Activated T-cell treated with anti-CD3 and anti-CD28 coated beads for 48 hours (primary cell): ENCODE data around the gene BPIFB6.

ENCODE experiments used
- DNase-seq: peaks from one replicate; pipeline ENCODE4 v3.0.0-alpha.2; 2020; ENCODE audit warnings: low read depth

BPIFB6 gene

DNA sequence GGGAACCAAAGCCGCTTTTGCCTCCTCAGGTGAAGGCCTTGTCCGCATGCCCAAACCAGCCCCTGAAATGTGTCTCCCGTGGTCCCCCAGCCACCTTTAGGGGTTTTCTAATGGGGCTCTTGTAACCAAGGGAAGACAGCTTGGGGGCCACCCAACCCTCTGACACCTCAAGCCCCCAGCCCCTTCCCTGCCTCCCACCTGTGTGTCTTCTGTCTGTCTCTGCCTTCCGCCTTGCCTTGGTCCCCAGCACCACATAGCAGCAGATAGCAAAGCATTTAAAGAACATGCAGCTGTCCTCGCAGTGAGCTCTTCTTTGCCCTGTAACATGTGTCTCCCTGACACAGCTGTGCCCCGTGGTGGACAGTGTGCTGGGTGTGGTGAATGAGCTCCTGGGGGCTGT lies 31.8 kb downstream of the BPIFB6 start:
- DNase-seq, result no peak

DNA sequence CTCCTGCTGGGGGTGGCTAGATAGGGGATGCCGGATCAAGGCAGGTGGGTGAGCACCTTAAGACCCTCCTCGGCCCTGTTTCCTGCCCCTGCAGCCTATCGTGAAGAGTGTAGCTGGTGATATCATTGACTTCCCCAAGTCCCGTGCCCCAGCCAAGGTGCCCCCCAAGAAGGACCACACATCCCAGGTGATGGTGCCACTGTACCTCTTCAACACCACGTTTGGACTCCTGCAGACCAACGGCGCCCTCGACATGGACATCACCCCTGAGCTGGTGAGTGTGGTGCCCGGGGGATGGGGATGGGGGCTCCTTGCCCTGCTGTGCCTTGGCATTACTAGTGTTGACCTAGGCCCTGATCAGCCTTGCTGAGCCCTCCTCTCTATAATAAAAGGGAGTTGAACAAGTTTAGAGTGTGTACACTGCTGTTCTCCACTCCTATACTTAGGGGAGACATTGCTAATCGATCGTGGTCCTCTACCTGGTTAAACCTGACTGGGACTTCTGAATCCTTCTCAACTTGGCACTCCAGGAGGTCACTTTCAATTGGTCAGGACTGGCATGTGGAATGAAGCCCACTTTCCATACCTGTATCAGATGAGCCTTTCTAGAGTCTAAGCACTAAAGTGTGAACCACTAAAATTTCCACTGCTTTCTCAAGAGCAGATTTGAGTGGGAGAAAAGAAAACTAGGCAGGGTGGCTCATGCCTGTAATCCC lies 33.3 kb downstream of the BPIFB6 start:
- no peak for DNase-seq

DNA sequence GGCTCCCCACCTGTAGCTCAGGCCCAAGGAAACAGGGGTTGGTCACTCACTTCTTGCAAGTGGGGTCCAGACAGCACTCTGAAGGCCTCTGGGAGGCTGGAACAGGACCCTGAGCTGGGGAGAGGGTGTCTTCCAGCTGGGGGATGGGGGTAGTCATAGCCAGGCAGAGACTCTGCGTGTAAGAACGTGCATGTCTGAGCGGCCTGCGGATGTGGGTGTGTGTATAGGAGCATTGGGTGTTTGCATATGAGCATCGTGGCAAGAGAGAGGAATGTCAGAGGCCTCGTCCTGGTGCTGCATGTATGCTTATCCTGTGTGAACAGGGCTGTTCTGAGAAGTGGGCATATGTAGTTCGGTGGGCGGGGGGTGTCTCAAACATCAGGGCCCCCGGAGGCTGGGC lies 34.3 kb downstream of the BPIFB6 start:
- no peak for DNase-seq

DNA sequence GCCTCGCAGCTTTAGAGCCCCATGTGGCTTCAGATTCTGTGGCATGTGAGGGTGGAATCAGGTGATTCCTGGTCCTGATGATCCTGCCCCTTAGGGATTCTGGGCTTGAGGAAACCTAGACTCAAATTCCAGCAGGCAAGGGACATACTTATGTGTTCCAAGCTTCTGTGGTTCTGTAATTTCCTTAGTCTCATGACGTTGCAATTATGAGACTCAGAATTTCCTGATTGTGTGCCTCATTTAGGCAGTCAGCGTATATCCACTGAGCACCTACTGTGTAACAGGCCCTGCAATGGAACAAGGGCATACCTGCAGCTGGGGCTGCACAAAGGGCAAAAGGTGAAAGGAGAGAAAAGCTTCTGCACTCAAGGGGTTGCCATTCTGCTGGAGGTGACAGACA lies 36.4 kb downstream of the BPIFB6 start:
- DNase-seq, result no peak

DNA sequence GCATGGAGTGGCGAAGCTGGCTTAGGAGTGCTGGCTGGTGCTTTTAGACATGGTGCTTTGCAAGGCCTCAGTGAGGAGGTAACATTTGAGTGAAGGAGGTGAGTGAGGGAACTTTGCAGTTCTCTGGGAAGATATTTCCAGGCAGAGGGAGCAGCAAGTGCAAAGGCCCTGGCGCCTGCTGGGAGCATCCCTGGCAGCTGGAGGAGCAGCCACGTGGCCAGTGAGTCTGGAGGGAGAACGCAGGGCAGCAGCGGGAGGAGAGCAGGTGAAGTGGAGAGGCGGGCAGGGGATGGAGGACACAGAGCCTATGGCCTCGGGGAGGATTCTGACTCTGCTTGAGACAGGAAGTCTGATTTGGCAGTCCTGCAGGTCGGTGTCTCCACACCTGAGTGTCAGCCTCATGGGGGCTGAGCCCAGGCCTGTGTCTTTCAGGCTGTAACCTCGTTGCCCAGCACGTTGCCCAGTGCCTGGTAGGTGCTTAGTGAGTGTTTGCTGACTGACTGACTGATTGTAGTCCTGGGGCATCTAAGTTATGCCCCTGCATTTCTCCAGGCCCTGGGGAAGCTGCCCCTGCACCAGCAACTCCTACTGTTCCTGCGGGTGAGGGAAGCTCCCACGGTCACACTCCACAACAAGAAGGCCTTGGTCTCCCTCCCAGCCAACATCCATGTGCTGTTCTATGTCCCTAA lies 36.9 kb downstream of the BPIFB6 start:
- no peak for DNase-seq

DNA sequence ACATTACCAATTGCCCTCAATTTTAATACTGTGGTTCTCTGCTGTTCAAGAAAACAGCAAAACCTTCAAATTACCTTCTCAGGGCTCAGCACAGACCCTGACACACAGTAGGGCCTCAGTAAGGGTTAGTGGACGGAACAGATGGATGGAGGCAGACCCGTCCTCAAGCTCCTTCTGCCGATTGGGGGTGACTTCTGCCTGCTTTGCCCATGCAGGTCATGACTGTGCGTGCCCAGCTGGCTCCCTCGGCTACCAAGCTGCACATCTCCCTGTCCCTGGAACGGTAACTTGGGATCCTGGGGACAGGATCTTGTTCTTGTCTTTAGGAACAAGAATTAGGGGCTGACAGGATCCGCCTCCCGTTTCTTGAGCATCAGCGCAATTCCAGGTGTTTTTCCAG lies 38.2 kb downstream of the BPIFB6 start:
- DNase-seq, result no peak

DNA sequence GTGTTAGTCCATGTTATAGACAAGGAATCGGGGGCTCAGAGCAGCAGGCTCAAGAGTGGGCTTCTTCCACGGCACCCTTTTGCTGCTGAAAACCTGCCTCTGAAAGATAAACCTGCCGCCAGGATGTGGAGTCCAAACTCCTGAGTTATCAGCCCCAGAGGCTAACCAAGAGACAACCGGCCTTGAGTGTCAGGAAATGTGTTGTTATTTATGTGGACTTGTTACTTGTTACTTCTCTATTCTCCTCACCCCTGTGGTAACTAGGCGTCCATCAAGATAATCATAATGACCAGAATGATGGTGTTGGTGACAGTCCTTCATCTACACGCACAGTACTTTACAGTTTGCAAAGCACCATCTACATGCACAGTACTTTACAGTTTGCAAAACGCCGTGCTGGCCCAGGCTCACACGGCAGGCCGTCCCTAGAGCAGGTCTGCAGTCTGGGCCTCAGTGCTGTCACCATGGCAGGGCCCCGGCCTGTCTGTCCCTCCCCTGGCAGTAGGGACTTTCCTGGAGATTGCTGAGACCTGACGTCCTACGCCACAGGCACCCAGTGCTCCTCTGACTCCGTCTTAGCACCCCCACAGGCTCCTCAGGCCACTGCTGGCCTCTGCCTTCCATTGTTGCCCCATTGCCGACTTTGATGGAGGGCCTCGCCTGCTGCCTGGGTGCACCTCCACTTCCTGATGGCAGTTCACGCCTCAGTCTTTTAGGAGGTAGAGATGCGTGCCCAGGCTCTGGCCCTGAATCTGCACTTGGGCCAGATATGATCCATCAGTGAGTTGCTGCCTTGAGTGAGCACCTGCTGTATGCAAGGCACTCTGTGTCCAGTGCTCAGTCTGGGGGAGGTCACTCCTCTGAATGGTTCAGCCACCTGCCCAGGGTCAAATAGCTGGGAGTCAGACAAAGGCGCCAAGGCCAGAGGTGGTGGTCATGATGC lies 38.9 kb downstream of the BPIFB6 start:
- DNase-seq, result no peak

DNA sequence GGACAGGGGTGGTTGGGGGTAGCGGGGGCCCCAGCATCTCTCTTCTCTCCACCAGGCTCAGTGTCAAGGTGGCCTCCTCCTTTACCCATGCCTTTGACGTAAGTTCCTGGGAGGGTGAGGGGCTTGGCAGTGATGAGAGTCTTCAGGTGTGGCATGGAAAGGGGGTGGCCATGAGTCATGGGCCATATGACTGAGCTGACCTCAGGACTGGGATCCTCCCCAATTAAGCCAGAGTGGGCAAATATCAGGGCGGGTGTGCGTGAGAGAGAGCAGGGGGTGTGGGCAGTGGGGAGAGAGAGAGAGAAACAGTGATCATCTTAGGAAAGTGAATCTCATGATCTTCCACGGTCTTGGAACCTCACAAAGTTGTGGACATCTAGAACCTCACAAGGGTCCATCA lies 39.8 kb downstream of the BPIFB6 start:
- DNase-seq, result no peak

DNA sequence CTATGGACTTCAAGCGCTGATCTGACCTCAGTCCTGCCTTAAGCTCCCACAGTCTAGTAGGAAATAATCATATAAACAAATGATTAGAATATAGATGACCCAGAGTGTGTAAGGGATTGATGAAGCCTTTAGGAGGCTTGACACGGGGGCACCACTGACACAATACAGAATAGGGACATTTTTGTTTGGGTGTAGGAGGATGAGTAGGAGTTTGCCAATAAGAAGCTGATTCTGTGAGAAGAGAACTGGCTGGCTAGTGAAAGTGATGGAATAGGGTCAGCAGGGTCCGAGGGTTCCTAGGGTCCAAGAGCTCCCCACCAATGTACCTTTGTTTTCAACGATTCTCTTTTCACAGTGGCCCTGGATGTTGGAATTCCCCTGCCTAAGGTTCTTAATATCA lies 40.9 kb downstream of the BPIFB6 start:
- DNase-seq, result no peak

DNA sequence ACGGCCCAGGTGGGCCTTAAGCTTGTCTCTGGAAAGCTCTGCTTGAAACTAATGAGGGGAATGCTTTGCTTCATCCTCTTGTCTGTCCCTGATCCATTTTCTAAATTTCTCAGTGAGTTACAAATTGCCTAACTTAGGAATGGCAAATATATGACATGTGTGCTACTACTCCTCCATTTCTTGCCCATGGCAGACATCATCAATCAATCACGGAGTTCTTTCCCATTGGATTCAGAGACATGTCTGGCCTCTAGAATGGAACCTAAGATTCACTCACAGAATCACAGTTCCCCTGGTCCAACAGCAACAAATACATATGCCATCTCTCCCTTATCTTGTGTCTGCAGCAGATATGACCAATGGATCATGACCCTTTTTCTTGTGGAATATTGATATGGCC lies 41.4 kb downstream of the BPIFB6 start:
- no peak for DNase-seq

DNA sequence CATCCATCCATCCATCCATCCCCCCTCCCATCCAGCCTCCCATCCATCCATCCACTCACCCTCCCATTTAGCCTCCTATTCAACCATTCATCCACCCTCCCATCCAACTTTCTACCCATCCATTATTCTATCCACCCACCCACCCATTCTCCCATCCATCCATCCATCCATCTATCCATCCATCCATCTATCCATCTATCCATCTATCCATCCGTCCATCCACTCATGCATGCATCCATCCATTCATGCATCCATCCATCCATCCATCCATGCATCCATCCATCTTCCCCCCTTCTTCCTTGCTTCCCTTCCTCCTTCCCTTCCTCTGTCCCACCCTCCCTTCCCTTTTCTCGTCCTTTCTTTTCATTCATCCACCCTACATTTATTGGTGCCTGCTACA lies 43.2 kb downstream of the BPIFB6 start:
- no peak for DNase-seq

DNA sequence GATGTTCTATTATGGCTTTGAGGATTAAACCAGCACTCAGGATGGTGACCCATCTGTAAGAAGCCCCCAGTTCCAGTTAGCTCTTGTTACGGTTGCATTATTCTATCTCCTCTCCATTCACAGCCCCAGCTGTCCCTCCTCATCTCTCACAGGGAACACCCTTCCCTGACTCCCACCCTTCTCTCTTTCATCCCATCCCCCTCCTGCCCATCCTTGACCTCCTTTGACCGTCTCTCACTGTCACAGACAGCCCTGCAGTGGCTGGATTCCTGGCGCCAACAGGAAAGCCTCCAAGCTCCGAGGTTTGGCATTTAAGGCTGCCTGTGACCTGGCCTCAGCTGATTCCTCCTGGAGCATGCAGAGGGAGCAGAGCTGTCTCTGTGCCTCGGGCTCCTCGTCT lies 43.8 kb downstream of the BPIFB6 start:
- DNase-seq, result no peak

DNA sequence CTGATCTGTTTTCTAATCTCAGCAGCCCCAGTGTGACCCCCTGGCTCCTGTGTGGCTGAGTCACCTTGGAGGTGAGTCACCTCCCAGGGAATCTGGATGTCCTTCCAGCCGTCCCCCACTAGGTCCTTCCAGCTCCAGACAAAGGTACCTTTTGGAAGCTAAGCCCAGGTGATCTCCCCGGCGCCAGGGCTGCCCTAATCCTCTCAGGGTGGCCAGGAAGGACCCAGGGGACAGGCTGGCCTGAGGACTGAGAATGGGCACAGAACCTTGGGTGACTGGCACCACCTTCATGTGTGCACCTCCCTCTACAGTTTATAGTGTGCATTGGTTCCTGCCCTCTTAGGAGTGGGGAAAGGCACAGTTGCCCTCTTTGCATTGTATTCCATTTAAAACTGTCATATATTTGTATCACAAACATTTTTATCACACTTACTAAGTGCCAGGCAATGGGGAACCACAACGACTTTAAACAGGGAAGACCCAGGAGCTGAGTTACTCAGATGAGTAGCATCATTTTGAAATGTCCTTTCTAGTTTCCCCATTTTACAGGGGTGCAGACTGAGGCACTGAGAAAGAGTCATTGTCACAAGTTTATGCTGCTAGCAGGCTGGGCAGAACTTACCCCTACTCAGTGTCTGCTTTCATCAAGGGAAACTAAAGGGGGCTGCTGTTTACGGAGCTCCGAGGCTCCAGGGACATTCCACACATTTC lies 45.4 kb downstream of the BPIFB6 start:
- DNase-seq, result no peak

DNA sequence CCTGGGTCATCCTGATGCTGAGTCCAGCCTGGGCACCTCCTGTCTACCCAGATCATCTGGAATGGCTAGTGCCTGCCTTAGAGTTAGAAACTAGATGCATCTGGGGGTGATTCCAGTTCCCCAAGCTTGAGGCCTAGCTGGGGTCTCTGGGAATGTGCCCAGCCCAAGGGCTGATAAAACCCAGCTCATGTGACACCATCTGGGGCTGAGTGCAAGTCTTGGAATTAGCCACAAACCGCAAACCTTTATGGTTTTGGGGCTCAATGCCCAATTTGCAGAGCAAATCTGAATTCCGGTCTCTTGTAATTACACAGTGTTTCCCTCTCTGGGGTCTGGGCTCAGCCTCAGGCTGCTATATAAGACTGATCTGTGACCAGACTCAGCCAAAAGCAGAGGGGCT lies 47.8 kb downstream of the BPIFB6 start, which contains the start of gene BPIFB4:
BPIFB4 (plus strand) TSS at position 385 of the 400 bp plus-strand sequence. CDS start 1,884 bp downstream, outside the sequence.
- DNase-seq, result no peak

DNA sequence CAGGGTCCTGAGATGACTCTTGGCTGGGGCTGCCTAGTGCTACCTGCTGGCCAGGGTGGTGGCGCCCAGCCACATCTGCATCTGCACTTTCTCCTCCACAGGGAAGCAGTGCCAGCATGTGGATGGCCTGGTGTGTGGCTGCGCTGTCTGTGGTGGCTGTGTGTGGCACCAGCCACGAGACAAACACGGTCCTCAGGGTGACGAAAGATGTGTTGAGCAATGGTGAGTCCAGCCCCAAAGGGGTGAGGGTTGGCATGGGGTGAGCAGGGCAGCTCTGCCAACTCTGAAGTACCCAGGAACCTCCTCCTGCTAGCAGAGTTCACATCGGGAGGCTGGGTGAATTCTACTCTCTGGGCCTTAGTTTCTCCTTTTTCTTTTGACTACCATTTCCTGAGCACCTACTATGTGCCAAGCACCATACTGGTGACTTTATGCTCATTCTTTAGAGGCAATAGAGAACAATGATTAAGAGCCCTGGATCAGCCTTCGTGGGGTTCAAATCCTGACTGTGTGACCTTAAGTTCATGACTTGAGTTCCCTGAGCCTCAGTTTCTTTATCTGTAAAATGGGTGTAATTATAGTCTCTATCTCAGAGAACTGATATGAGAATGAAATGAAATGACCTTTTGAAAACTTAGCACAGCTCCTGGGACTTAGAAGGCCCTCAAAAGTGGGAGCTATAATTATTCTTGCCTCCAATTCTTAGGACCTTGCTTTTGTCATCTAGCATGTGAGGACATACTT lies 50.1 kb downstream of the BPIFB6 start:
- DNase-seq, result no peak

DNA sequence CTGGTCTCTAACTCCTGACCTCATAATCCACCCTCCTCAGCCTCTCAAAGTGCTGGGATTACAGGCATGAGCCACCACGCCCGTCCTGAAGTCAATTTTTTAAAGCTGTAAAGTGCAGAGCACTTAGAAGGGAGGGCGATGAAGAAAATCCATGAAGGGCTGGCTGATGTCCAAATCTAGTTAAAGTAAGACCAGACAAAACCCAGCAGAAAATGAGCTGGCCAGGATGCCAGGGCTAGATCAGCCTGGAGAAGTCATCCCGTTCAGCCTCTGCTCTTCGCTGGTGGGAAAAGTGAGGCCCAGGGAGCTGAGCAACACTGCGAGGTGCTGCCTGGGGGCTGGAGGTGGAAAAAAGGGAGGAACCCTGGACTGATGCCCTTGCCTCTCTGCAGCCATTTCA lies 51.1 kb downstream of the BPIFB6 start:
- no peak for DNase-seq

DNA sequence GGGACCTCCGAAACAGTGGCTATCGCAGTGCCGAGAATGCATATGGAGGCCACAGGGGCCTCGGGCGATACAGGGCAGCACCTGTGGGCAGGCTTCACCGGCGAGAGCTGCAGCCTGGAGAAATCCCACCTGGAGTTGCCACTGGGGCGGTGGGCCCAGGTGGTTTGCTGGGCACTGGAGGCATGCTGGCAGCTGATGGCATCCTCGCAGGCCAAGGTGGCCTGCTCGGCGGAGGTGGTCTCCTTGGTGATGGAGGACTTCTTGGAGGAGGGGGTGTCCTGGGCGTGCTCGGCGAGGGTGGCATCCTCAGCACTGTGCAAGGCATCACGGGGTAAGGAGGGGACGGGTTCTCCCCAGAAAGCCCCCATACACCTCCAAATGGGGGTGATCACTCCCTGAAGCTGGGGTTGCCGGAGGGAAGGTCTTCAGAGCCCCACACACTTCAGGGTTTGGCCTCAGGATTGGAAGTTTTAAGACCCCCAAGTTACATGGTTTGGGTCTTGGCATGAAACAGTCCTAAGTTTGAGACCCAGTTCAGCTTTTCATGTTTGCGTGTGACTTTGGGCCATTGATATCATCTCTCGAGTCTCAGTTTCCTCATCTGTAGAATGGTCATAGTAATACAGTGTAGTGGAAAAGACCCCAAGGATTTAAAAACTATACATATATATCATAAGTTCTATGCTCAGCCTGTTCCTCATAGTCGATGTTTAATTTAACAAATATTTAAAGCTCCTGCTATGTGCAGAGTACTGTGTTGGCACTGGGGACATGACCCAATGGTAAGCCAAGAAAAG lies 52.3 kb downstream of the BPIFB6 start:
- no peak for DNase-seq

DNA sequence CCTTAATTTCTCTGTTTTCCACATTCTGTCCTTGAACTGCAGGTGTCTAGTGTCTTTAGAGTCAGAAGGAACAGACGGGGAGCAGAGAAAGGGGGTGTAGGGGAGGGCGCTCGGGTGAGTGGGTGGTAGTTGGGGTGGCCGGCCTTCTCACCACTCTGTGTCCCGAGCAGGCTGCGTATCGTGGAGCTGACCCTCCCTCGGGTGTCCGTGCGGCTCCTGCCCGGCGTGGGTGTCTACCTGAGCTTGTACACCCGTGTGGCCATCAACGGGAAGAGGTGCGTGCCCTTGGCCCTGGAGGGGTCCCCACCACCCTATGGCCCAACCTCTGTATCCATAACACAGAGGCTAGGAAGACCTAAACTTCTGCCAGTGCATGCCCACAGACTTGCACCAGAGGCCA lies 53.3 kb downstream of the BPIFB6 start:
- DNase-seq, result no peak

DNA sequence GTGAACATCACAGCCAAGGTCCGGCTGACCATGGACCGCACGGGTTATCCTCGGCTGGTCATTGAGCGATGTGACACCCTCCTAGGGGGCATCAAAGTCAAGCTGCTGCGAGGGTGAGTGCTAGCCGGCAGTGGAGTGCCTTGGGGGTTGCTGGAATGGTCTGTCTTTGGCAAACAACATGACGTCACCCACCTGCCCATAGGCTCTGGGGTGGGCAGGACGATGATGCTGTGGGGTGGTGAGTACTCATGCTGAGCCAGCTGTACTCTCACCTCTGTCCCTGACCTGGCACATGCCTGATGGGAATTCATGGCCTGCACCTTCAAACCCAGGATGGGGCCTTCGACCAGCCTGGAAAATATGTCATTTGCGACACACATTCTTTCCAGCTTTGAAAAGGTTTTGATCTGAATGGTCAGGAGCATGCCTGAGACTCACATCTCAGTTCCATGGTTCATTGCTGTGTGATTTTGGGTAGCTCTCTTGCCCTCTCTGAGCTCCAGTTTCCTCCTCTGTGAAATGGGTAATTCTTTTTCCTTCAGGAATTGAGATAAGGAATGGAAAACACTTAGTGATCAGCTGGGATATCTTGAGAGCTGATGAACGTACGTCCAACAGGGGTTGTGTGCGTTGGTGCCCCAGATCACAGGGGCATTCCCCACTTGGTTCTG lies 54.7 kb downstream of the BPIFB6 start:
- DNase-seq, result no peak

DNA sequence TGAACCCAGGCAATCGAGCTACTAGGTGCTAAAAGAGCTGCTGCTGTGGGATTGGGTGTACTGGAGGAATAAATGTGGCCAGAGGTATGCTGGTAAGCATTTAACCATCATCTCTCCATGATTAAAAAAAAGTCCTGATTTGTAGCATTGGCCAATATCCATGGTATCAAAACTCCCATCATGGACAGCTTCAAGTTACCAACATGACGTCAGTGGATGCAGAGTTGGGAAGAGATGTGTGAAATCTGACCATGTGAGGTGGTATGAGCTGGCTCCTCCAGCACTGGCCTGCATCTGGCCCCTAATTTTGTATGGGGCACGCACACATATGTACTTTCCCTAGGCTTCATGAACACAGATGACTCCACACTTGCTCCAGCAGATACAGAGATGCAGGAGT lies 59.7 kb downstream of the BPIFB6 start:
- no peak for DNase-seq
